Fibroblast of lung (primary cell): ENCODE measurements around the gene ZFP91.

ENCODE experiments used
- EZH2 ChIP-seq: IDR thresholded peaks from 2 replicates; pipeline ENCODE4 v1.5.1; 2012; ENCODE audit warnings: low read length, control low read depth, mild to moderate bottlenecking; ENCODE audit errors: missing control alignments
- TF ChIP-seq, protein P1 (sequence below), 2 donors: IDR thresholded peaks in 1 of 2; conservative IDR thresholded peaks in 1 of 2; 1 replicate in 1 of 2; 2 replicates in 1 of 2; pipeline ENCODE4 v1.5.1; 2011 to 2012; ENCODE audit warnings: low read length in 2 of 2, control low read depth in 1 of 2, inconsistent platforms in 1 of 2, low read depth in 1 of 2, mild to moderate bottlenecking in 1 of 2

DNA sequence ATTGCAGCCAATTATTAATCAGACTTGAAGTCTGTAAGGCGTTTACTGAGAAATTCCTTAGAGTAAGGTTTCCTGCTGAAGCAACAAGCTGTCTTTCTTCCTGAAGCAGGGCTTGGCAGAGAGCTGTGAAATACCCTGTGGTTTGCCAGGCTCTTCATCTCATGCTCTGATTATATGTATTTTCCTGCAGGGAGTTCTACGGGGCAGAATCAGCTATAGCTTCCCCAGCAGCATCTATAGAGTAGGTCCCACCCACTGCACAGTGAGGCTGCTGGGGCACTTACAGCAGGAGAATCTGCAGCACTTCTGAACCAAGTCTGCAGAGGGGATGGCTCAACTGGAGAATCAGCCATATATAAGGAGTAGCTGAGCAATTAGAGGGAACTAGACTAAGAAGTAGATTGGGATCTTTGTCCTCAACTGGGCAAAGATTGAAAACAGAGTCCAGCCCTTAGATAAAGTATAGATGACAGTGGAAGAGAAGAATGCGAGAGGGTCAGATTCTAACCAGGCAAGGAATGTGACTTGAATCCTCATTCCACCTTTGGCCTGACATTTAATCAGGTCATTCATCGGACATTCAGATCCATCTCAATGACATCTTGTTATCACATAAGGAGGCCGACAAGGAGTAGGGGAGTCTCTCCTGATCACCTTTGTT, 81.2 kb downstream of the ZFP91 start:
- TF ChIP-seq, protein P1, sequence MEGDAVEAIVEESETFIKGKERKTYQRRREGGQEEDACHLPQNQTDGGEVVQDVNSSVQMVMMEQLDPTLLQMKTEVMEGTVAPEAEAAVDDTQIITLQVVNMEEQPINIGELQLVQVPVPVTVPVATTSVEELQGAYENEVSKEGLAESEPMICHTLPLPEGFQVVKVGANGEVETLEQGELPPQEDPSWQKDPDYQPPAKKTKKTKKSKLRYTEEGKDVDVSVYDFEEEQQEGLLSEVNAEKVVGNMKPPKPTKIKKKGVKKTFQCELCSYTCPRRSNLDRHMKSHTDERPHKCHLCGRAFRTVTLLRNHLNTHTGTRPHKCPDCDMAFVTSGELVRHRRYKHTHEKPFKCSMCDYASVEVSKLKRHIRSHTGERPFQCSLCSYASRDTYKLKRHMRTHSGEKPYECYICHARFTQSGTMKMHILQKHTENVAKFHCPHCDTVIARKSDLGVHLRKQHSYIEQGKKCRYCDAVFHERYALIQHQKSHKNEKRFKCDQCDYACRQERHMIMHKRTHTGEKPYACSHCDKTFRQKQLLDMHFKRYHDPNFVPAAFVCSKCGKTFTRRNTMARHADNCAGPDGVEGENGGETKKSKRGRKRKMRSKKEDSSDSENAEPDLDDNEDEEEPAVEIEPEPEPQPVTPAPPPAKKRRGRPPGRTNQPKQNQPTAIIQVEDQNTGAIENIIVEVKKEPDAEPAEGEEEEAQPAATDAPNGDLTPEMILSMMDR (conservative IDR thresholded peaks at IDR 0.05 in 1 of 2, IDR thresholded peaks at IDR 0.05 in 1 of 2; ENCODE audit: low read depth in 1 of 2, low read length in 2 of 2) = no peak
- TF ChIP-seq EZH2 = no peak
